Loucy (cell line): ENCODE results near the gene KSR2.

Experiments
- EZH2phosphoT487 ChIP-seq: fragments of 200-600 bp; IDR thresholded peaks from 2 replicates; pipeline ENCODE4 v1.6.1; 2018; ENCODE audit warnings: antibody characterized with exemption, mild to moderate bottlenecking, moderate library complexity, borderline replicate concordance
- TF ChIP-seq, protein P1 (sequence below): fragments of 200-600 bp; sonication (generic); conservative IDR thresholded peaks from 2 replicates; pipeline ENCODE4 v1.5.1; 2014; ENCODE audit warnings: mild to moderate bottlenecking, antibody characterized with exemption, low read length

DNA sequence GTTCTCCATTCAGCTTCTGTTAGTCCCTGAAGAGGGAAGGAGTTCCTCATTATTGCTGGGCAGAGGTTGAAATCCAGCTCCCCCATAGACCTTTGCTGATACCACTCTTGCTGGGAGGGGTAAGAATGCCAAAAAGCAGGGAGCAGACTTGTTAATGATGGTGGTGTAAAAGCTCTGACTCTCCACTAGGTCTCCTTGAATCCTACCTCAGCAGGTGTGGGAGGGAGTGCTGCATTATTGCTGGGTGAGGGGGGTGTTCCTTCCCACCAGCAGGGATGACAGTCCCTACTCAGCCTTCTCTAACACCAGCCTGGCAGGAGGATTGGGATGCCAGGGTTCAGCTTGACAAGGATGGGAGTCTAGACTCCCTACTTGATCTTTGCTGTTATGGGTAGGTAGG lies 421.6 kb downstream of the KSR2 start:
- TF ChIP-seq, protein P1, sequence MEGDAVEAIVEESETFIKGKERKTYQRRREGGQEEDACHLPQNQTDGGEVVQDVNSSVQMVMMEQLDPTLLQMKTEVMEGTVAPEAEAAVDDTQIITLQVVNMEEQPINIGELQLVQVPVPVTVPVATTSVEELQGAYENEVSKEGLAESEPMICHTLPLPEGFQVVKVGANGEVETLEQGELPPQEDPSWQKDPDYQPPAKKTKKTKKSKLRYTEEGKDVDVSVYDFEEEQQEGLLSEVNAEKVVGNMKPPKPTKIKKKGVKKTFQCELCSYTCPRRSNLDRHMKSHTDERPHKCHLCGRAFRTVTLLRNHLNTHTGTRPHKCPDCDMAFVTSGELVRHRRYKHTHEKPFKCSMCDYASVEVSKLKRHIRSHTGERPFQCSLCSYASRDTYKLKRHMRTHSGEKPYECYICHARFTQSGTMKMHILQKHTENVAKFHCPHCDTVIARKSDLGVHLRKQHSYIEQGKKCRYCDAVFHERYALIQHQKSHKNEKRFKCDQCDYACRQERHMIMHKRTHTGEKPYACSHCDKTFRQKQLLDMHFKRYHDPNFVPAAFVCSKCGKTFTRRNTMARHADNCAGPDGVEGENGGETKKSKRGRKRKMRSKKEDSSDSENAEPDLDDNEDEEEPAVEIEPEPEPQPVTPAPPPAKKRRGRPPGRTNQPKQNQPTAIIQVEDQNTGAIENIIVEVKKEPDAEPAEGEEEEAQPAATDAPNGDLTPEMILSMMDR: no peak
- no peak for TF ChIP-seq EZH2phosphoT487
